Smooth muscle cell (in vitro differentiated cells): ENCODE measurements around the gene TMEM191C. TPM values are rescaled to one million over a fixed set of nuclear protein-coding genes. Genes with fewer than 3 reads are reported as not detected.
"Not testable (repeated sequence)": the region's sequence is repeated elsewhere in the genome, so short reads cannot be mapped to it uniquely, and the experiment has no call there.

Experiments used
- DNase-seq: peaks from one replicate; lab custom pipeline; 2025; ENCODE audit not compliant: unreplicated experiment; lab: John Stamatoyannopoulos, UW
- H2AFZ ChIP-seq: fragments of 200-600 bp; sonication (generic); 2 replicates; pipeline ENCODE4 v1.6.0; 2016; ENCODE audit warnings: antibody characterized with exemption, low read depth, mild to moderate bottlenecking
- H3F3A ChIP-seq: fragments of 200-600 bp; sonication (generic); 2 replicates; pipeline ENCODE4 v1.6.0; 2017; ENCODE audit warnings: antibody characterized with exemption, low read depth
- H3K27ac ChIP-seq: fragments of 200-600 bp; sonication (generic); 2 replicates; pipeline ENCODE4 v1.5.1; 2016; ENCODE audit warnings: low read depth, mild to moderate bottlenecking
- H3K27me3 ChIP-seq: fragments of 200-600 bp; sonication (generic); 2 replicates; pipeline ENCODE4 v1.6.1; 2016; ENCODE audit warnings: low read depth, mild to moderate bottlenecking
- H3K36me3 ChIP-seq: fragments of 200-600 bp; sonication (generic); 2 replicates; pipeline ENCODE4 v1.5.1; 2016; ENCODE audit warnings: low read depth
- H3K4me1 ChIP-seq: fragments of 200-600 bp; sonication (generic); 2 replicates; pipeline ENCODE4 v1.5.1; 2016; ENCODE audit warnings: low read depth
- H3K4me2 ChIP-seq: fragments of 200-600 bp; sonication (generic); 2 replicates; pipeline ENCODE4 v1.6.0; 2016; ENCODE audit warnings: mild to moderate bottlenecking
- H3K4me3 ChIP-seq: fragments of 200-600 bp; sonication (generic); 2 replicates; pipeline ENCODE4 v1.5.1; 2016; ENCODE audit warnings: mild to moderate bottlenecking
- H3K79me2 ChIP-seq: fragments of 200-600 bp; sonication (generic); 2 replicates; pipeline ENCODE4 v1.6.0; 2016; ENCODE audit warnings: low read depth, mild to moderate bottlenecking
- H3K9ac ChIP-seq: fragments of 200-600 bp; sonication (generic); 2 replicates; pipeline ENCODE4 v1.6.0; 2016; ENCODE audit warnings: low read depth
- H3K9me3 ChIP-seq: fragments of 200-600 bp; sonication (generic); replicated peaks from 2 replicates; pipeline ENCODE4 v1.5.1; 2016; ENCODE audit warnings: low read depth
- H4K20me1 ChIP-seq: fragments of 200-600 bp; sonication (generic); 2 replicates; pipeline ENCODE4 v1.6.0; 2016; ENCODE audit warnings: low read depth
- WGBS: methylation state at CpG from one replicate; pipeline ENCODE4 v1.1.7; 2016; ENCODE audit warnings: low lambda C conversion rate; 5-methylcytosine and 5-hydroxymethylcytosine counted together
- polyA plus RNA-seq: library from polyadenylated mRNA; unstranded; fragments of >200 nt; fragmentation: Nextera tagmentation; extraction: Ambion mirVana; gene quantifications from 2 replicates; pipeline ENCODE4 v1.2.1, GENCODE V29; 2016
- total RNA-seq: library from RNA; depleted of rRNA; stranded (reverse); fragments of >200 nt; gene quantifications from 2 replicates; pipeline ENCODE4 v1.2.3, GENCODE V29; 2014

The TMEM191C gene
- total and polyA plus RNA-seq, 2 experiments from 2014 or later = 1.4 to 3.2 TPM

GRCh38 chr22:21473664-21474063, 6.5 kb downstream of the TMEM191C start:
- not testable (repeated sequence) for H3K79me2 ChIP-seq, H4K20me1 ChIP-seq, H3K9me3 ChIP-seq, H3K4me3 ChIP-seq, DNase-seq, H3K27me3 ChIP-seq, H3K27ac ChIP-seq, H3K9ac ChIP-seq, H3K36me3 ChIP-seq, H3K4me2 ChIP-seq, H3F3A ChIP-seq, H2AFZ ChIP-seq, H3K4me1 ChIP-seq
- no CpG with 5 or more reads among the region's 13 CpGs for WGBS

GRCh38 chr22:21484039-21484438, 16.9 kb downstream of the TMEM191C start:
- 94% methylated on average over 14 of the region's 14 CpGs for WGBS
- H3K9me3 ChIP-seq, H3K4me2 ChIP-seq, H3F3A ChIP-seq, DNase-seq, H3K36me3 ChIP-seq, H4K20me1 ChIP-seq, H3K4me3 ChIP-seq, H3K27ac ChIP-seq, H3K4me1 ChIP-seq, H3K9ac ChIP-seq, H3K27me3 ChIP-seq, H3K79me2 ChIP-seq, H2AFZ ChIP-seq: not testable (repeated sequence)

- H3K4me2 ChIP-seq, H3K27ac ChIP-seq, H3K79me2 ChIP-seq, H3K27me3 ChIP-seq, DNase-seq, H3K9ac ChIP-seq, H3K4me3 ChIP-seq, H3K9me3 ChIP-seq, H3K4me1 ChIP-seq, H4K20me1 ChIP-seq, H3K36me3 ChIP-seq, H3F3A ChIP-seq, H2AFZ ChIP-seq: not testable (repeated sequence)
- WGBS = 98% methylated on average over 10 of the region's 17 CpGs
These were observed 20.5 kb downstream of the TMEM191C start for GRCh38 chr22:21487723-21488122.

GRCh38 chr22:21489149-21489680, 22.0 kb downstream of the TMEM191C start:
- WGBS = 100% methylated on average over 1 of the region's 11 CpGs
- not testable (repeated sequence) for H2AFZ ChIP-seq, H3K36me3 ChIP-seq, DNase-seq, H3K27ac ChIP-seq, H3K4me2 ChIP-seq, H3F3A ChIP-seq, H3K9ac ChIP-seq, H3K4me3 ChIP-seq, H3K9me3 ChIP-seq, H3K79me2 ChIP-seq, H3K4me1 ChIP-seq, H4K20me1 ChIP-seq, H3K27me3 ChIP-seq

- H3F3A ChIP-seq, H3K27ac ChIP-seq: not testable (repeated sequence)
- 98% methylated on average over 4 of the region's 6 CpGs for WGBS
These were observed 23.4 kb downstream of the TMEM191C start for GRCh38 chr22:21490556-21490955.

GRCh38 chr22:21492271-21492670, 25.1 kb downstream of the TMEM191C start:
- not testable (repeated sequence) for H3F3A ChIP-seq, H3K9me3 ChIP-seq, H3K4me2 ChIP-seq

More at GRCh38 chr22:21490556-21490955, 23.4 kb downstream of the TMEM191C start:
- H3K4me2 ChIP-seq, DNase-seq, H2AFZ ChIP-seq, H3K4me1 ChIP-seq, H4K20me1 ChIP-seq, H3K4me3 ChIP-seq, H3K27me3 ChIP-seq, H3K36me3 ChIP-seq, H3K9ac ChIP-seq, H3K9me3 ChIP-seq, H3K79me2 ChIP-seq: not testable (repeated sequence)

GRCh38 chr22:21493789-21494782, 26.9 kb downstream of the TMEM191C start:
- not testable (repeated sequence) for H3K9ac ChIP-seq, H4K20me1 ChIP-seq, H3K79me2 ChIP-seq, H2AFZ ChIP-seq, H3K36me3 ChIP-seq, H3K4me1 ChIP-seq, H3F3A ChIP-seq, H3K4me2 ChIP-seq, DNase-seq, H3K9me3 ChIP-seq, H3K27ac ChIP-seq, H3K27me3 ChIP-seq, H3K4me3 ChIP-seq
- no CpG with 5 or more reads among the region's 23 CpGs for WGBS

More at GRCh38 chr22:21492271-21492670, 25.1 kb downstream of the TMEM191C start:
- H3K4me1 ChIP-seq, H3K36me3 ChIP-seq, H3K27me3 ChIP-seq, DNase-seq, H3K27ac ChIP-seq, H3K79me2 ChIP-seq, H3K9ac ChIP-seq, H2AFZ ChIP-seq, H4K20me1 ChIP-seq, H3K4me3 ChIP-seq: not testable (repeated sequence)
- WGBS = no CpG with 5 or more reads among the region's 8 CpGs

GRCh38 chr22:21497984-21498383, 30.8 kb downstream of the TMEM191C start:
- not testable (repeated sequence) for H3K36me3 ChIP-seq, H2AFZ ChIP-seq, H3K27me3 ChIP-seq, H3K9me3 ChIP-seq, H3K27ac ChIP-seq, H3F3A ChIP-seq, H3K4me2 ChIP-seq, H3K4me1 ChIP-seq, H3K9ac ChIP-seq, DNase-seq, H4K20me1 ChIP-seq, H3K79me2 ChIP-seq, H3K4me3 ChIP-seq
- no CpG with 5 or more reads among the region's 4 CpGs for WGBS
